Measurements from ENCODE around the gene HES6.

DNA sequence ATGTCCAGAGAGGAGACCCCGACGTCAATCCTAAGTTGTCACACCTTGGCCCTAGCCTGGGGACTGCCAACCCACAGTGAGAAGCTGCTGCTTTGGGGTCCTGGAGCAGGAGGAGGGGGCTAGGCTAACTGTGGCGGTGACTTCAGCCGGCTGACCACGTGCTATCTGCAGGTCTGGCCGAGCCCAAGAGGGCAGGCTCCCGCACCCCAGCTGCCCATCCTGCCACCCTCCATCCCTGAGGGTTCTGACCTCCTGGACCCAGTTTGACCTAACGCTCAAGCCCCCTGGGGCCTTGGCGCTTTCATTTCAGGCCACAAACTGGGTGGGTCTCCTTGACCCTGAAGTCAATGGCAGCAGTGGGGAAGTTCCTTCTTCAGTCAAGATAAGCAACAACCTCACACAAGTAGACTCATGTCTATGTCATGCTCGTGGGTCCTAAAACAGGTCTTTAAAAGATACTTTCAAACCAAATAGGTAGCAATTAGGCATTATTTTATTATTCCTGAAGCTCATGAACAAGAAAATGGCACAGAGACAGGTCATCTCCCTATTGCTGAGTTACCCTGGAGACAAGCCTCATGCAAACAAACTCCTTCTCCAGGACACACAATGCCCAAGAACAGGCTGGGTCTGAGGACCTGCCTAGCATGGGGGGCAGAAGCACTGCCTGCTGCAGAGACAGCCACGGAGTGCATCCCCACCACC, 2.3 kb downstream of the HES6 start:
- TF ChIP-seq EP300 (IDR thresholded peaks at IDR 0.05; ENCODE audit: borderline replicate concordance in 1 of 2, low read depth in 2 of 2, low read length in 2 of 2), result no peak
- TF ChIP-seq, protein P1, sequence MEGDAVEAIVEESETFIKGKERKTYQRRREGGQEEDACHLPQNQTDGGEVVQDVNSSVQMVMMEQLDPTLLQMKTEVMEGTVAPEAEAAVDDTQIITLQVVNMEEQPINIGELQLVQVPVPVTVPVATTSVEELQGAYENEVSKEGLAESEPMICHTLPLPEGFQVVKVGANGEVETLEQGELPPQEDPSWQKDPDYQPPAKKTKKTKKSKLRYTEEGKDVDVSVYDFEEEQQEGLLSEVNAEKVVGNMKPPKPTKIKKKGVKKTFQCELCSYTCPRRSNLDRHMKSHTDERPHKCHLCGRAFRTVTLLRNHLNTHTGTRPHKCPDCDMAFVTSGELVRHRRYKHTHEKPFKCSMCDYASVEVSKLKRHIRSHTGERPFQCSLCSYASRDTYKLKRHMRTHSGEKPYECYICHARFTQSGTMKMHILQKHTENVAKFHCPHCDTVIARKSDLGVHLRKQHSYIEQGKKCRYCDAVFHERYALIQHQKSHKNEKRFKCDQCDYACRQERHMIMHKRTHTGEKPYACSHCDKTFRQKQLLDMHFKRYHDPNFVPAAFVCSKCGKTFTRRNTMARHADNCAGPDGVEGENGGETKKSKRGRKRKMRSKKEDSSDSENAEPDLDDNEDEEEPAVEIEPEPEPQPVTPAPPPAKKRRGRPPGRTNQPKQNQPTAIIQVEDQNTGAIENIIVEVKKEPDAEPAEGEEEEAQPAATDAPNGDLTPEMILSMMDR (IDR thresholded peaks at IDR 0.05; ENCODE audit: control extremely low read depth in 1 of 3, insufficient read depth in 1 of 3, low read depth in 1 of 3, low read length in 3 of 3), result no peak
- TF ChIP-seq TBP (IDR thresholded peaks at IDR 0.05; ENCODE audit: low read depth, low read length), result no peak
- TF ChIP-seq POLR2A (IDR thresholded peaks at IDR 0.05; ENCODE audit: control extremely low read depth in 1 of 2, low read depth in 2 of 2, low read length in 2 of 2), result no peak
- TF ChIP-seq CREB1 (IDR thresholded peaks at IDR 0.05), result no peak
- no peak for TF ChIP-seq POLR2AphosphoS5 (IDR thresholded peaks at IDR 0.05; ENCODE audit: low read depth, low read length)
- TF ChIP-seq, protein P2, sequence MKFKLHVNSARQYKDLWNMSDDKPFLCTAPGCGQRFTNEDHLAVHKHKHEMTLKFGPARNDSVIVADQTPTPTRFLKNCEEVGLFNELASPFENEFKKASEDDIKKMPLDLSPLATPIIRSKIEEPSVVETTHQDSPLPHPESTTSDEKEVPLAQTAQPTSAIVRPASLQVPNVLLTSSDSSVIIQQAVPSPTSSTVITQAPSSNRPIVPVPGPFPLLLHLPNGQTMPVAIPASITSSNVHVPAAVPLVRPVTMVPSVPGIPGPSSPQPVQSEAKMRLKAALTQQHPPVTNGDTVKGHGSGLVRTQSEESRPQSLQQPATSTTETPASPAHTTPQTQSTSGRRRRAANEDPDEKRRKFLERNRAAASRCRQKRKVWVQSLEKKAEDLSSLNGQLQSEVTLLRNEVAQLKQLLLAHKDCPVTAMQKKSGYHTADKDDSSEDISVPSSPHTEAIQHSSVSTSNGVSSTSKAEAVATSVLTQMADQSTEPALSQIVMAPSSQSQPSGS (IDR thresholded peaks at IDR 0.05; ENCODE audit: low read length), result no peak
- no peak for TF ChIP-seq SIN3A (conservative IDR thresholded peaks at IDR 0.05 in 1 of 2, IDR thresholded peaks at IDR 0.05 in 1 of 2; ENCODE audit: low read depth in 1 of 2, low read length in 2 of 2)
- TF ChIP-seq, protein P3, sequence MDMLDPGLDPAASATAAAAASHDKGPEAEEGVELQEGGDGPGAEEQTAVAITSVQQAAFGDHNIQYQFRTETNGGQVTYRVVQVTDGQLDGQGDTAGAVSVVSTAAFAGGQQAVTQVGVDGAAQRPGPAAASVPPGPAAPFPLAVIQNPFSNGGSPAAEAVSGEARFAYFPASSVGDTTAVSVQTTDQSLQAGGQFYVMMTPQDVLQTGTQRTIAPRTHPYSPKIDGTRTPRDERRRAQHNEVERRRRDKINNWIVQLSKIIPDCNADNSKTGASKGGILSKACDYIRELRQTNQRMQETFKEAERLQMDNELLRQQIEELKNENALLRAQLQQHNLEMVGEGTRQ (IDR thresholded peaks at IDR 0.05; ENCODE audit: low read length), result no peak
